HCT116 (cell line): ENCODE results near the gene PRSS53.

Experiments
- ELF1 ChIP-seq: IDR thresholded peaks from 2 replicates; pipeline ENCODE4 v1.6.1; 2012; ENCODE audit warnings: low read depth, borderline replicate concordance
- EZH2 ChIP-seq: fragments of 200-600 bp; sonication (generic); IDR thresholded peaks from 2 replicates; pipeline ENCODE4 v1.6.1; 2017; ENCODE audit warnings: antibody characterized with exemption, mixed run types
- POLR2AphosphoS5 ChIP-seq: IDR thresholded peaks from 2 replicates; pipeline ENCODE4 v1.6.1; 2011; ENCODE audit warnings: mild to moderate bottlenecking, low read depth, low read length, moderate library complexity
- RAD21 ChIP-seq: IDR thresholded peaks from 2 replicates; pipeline ENCODE4 v1.6.1; 2012; ENCODE audit warnings: low read depth, mild to moderate bottlenecking
- TF ChIP-seq, protein P1 (sequence below), 3 experiments: fragments of 200-600 bp in 1 of 3; sonication (generic) in 1 of 3; IDR thresholded peaks in 2 of 3; conservative IDR thresholded peaks in 1 of 3; 2 replicates each; pipeline ENCODE4 v1.5.1; 2012 to 2017; ENCODE audit warnings: low read depth in 2 of 3, low read length in 2 of 3, antibody characterized with exemption in 1 of 3, borderline replicate concordance in 1 of 3, control low read depth in 1 of 3, mild to moderate bottlenecking in 1 of 3, mixed read lengths in 1 of 3, mixed run types in 1 of 3, moderate library complexity in 1 of 3; ENCODE audit not compliant: insufficient read depth in 1 of 3
- TF ChIP-seq, protein P2 (sequence below): IDR thresholded peaks from 2 replicates; pipeline ENCODE4 v1.6.1; 2012; ENCODE audit warnings: low read depth

DNA sequence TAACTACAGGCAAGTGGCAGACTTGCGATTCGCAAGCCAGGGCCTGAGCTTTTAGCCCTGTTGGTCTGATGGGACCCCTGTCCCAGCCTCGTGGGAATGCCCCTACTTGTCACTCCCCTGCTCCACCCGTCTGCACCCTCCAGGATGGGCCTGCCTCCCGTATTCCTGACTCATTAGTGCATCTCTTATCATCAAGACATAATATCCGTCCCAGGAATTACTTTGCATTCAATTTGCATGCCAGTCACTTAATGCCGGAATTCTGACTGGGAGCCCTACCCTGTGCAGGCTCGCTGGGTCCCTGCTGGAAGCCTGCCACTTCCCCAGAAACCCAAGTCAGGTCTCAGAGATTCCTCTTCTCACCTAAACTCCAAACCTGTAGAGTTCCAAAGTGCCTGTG, 3.3 kb downstream of the PRSS53 start:
- TF ChIP-seq, protein P1, sequence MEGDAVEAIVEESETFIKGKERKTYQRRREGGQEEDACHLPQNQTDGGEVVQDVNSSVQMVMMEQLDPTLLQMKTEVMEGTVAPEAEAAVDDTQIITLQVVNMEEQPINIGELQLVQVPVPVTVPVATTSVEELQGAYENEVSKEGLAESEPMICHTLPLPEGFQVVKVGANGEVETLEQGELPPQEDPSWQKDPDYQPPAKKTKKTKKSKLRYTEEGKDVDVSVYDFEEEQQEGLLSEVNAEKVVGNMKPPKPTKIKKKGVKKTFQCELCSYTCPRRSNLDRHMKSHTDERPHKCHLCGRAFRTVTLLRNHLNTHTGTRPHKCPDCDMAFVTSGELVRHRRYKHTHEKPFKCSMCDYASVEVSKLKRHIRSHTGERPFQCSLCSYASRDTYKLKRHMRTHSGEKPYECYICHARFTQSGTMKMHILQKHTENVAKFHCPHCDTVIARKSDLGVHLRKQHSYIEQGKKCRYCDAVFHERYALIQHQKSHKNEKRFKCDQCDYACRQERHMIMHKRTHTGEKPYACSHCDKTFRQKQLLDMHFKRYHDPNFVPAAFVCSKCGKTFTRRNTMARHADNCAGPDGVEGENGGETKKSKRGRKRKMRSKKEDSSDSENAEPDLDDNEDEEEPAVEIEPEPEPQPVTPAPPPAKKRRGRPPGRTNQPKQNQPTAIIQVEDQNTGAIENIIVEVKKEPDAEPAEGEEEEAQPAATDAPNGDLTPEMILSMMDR (IDR thresholded peaks at IDR 0.05 in 2 of 3, conservative IDR thresholded peaks at IDR 0.05 in 1 of 3; ENCODE audit: borderline replicate concordance in 1 of 3, insufficient read depth in 1 of 3, low read depth in 2 of 3, low read length in 2 of 3) = no peak
- TF ChIP-seq, protein P2, sequence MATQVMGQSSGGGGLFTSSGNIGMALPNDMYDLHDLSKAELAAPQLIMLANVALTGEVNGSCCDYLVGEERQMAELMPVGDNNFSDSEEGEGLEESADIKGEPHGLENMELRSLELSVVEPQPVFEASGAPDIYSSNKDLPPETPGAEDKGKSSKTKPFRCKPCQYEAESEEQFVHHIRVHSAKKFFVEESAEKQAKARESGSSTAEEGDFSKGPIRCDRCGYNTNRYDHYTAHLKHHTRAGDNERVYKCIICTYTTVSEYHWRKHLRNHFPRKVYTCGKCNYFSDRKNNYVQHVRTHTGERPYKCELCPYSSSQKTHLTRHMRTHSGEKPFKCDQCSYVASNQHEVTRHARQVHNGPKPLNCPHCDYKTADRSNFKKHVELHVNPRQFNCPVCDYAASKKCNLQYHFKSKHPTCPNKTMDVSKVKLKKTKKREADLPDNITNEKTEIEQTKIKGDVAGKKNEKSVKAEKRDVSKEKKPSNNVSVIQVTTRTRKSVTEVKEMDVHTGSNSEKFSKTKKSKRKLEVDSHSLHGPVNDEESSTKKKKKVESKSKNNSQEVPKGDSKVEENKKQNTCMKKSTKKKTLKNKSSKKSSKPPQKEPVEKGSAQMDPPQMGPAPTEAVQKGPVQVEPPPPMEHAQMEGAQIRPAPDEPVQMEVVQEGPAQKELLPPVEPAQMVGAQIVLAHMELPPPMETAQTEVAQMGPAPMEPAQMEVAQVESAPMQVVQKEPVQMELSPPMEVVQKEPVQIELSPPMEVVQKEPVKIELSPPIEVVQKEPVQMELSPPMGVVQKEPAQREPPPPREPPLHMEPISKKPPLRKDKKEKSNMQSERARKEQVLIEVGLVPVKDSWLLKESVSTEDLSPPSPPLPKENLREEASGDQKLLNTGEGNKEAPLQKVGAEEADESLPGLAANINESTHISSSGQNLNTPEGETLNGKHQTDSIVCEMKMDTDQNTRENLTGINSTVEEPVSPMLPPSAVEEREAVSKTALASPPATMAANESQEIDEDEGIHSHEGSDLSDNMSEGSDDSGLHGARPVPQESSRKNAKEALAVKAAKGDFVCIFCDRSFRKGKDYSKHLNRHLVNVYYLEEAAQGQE = no peak
- no peak for TF ChIP-seq ELF1
- TF ChIP-seq POLR2AphosphoS5 = no peak
- no peak for TF ChIP-seq EZH2
- TF ChIP-seq RAD21 = no peak
